NCI-H69 (cell line): Measurements from ENCODE around the gene KCNN3.
A peak's percentile ranks its signal among the peaks of the same experiment; 100 is the strongest.
"Not testable (repeated sequence)": the region's sequence is repeated elsewhere in the genome, so short reads cannot be mapped to it uniquely, and the experiment has no call there.

Experiments used
- DNase-seq: peaks from one replicate; lab custom pipeline; 2025; lab: John Stamatoyannopoulos, UW

KCNN3 gene

GRCh38 chr1:154698320-154699096 is 171.6 kb downstream of the KCNN3 start:
- DNase-seq: no peak

GRCh38 chr1:154697710-154698109 is 172.4 kb downstream of the KCNN3 start:
- DNase-seq: no peak

GRCh38 chr1:154696456-154696855 is 173.6 kb downstream of the KCNN3 start:
- no peak for DNase-seq

- peak; percentile 15 for DNase-seq
Observed at GRCh38 chr1:154695985-154696384, 174.1 kb downstream of the KCNN3 start.

- DNase-seq: no peak
Observed at GRCh38 chr1:154694995-154695394, 175.1 kb downstream of the KCNN3 start.

- no peak for DNase-seq
Observed at GRCh38 chr1:154689083-154689482, 181.0 kb downstream of the KCNN3 start.

GRCh38 chr1:154686507-154686906 is 183.6 kb downstream of the KCNN3 start:
- DNase-seq: no peak

GRCh38 chr1:154683820-154684219 is 186.3 kb downstream of the KCNN3 start:
- no peak for DNase-seq

GRCh38 chr1:154682254-154682653 is 187.8 kb downstream of the KCNN3 start:
- DNase-seq: peak; percentile 63

GRCh38 chr1:154677844-154678243 is 192.2 kb downstream of the KCNN3 start:
- DNase-seq: not testable (repeated sequence)

- not testable (repeated sequence) for DNase-seq
Observed at GRCh38 chr1:154676847-154677246, 193.2 kb downstream of the KCNN3 start.

- DNase-seq: not testable (repeated sequence)
Observed at GRCh38 chr1:154674456-154674855, 195.6 kb downstream of the KCNN3 start.

GRCh38 chr1:154672245-154672644 is 197.8 kb downstream of the KCNN3 start:
- DNase-seq: not testable (repeated sequence)

GRCh38 chr1:154671412-154671811 is 198.7 kb downstream of the KCNN3 start:
- not testable (repeated sequence) for DNase-seq

- not testable (repeated sequence) for DNase-seq
Observed at GRCh38 chr1:154670310-154671270, 199.5 kb downstream of the KCNN3 start.

GRCh38 chr1:154669464-154670282 is 200.4 kb downstream of the KCNN3 start:
- peak; percentile 84 for DNase-seq

GRCh38 chr1:154666051-154666790 is 203.9 kb downstream of the KCNN3 start:
- DNase-seq: no peak

- no peak for DNase-seq
Observed at GRCh38 chr1:154664331-154665002, 205.6 kb downstream of the KCNN3 start.

GRCh38 chr1:154663471-154664060 is 206.5 kb downstream of the KCNN3 start:
- DNase-seq: no peak

GRCh38 chr1:154661110-154661509 is 209.0 kb downstream of the KCNN3 start:
- DNase-seq: no peak
